ENCODE results near the gene TBC1D8. TPM values are rescaled to one million over a fixed set of nuclear protein-coding genes. Genes with fewer than 3 reads are reported as not detected.

Gene TBC1D8
- total and polyA plus RNA-seq, 2 experiments from 2014 or later, result 18.0 to 36.9 TPM

GRCh38 chr2:100984892-100985307 is 166.3 kb downstream of the TBC1D8 start:
- peaks cover 6% of the 10 kb centered on the region; the same call in 1 of the 2 replicates for H3K4me1 ChIP-seq (ENCODE audit: insufficient read depth)
- H3K36me3 ChIP-seq (ENCODE audit: insufficient read depth), result no peaks in the 10 kb centered on the region
- Mint-ChIP-seq H3K4me1 (peaks cover 25% of the 10 kb centered on the region), H3K36me3 (ENCODE audit: low read depth) (peaks cover 3% of the 10 kb centered on the region; the same call in 1 of the 3 replicates), H3K27me3 (ENCODE audit: insufficient read depth, low read depth, poor library complexity) (no peaks in the 10 kb centered on the region), H3K4me3 (no peak overlapping the region), H3K27ac (no peak overlapping the region), H3K9me3 (no peaks in the 10 kb centered on the region)
- DNase-seq (ENCODE audit: low spot score) (peak; percentile 91), ATAC-seq (peak; percentile 81)
- H2AFZ ChIP-seq, result no peak overlapping the region
- no peaks in the 10 kb centered on the region for H3K9me2 ChIP-seq (ENCODE audit: insufficient read depth)
- H3K4me2 ChIP-seq, result no peak overlapping the region
- H3F3A ChIP-seq (replicated peaks; ENCODE audit: low read depth), result no peaks in the 10 kb centered on the region
- no peak overlapping the region for H3K4me3 ChIP-seq
- H4K20me1 ChIP-seq (replicated peaks; ENCODE audit: insufficient read depth), result no peaks in the 10 kb centered on the region
- TF ChIP-seq ZNF331 (CRISPR knock-in tag; IDR thresholded peaks at IDR 0.05; ENCODE audit: low read depth), result no peak
- TF ChIP-seq CTCF (conservative IDR thresholded peaks at IDR 0.05; ENCODE audit: low read depth in 2 of 2), result peak; percentile 88 to 95
- no peak overlapping the region for H3K27ac ChIP-seq (ENCODE audit: low read depth)
- H3K79me2 ChIP-seq (replicated peaks; ENCODE audit: insufficient read depth), result no peaks in the 10 kb centered on the region
- no peaks in the 10 kb centered on the region for H3K27me3 ChIP-seq (ENCODE audit: insufficient read depth)

GRCh38 chr2:100983684-100984310 is 167.4 kb downstream of the TBC1D8 start:
- TF ChIP-seq CTCF (conservative IDR thresholded peaks at IDR 0.05; ENCODE audit: low read depth in 2 of 2), result no peak
- no peak for TF ChIP-seq JUNB (IDR thresholded peaks at IDR 0.05; ENCODE audit: unreplicated experiment)
- no peak for TF ChIP-seq ETS1 (IDR thresholded peaks at IDR 0.05)
- TF ChIP-seq ZNF114 (CRISPR knock-in tag; IDR thresholded peaks at IDR 0.05), result no peak
- TF ChIP-seq POLR2AphosphoS5 (IDR thresholded peaks at IDR 0.05; ENCODE audit: low read depth), result no peak
- TF ChIP-seq EZH2phosphoT487 (IDR thresholded peaks at IDR 0.05; ENCODE audit: unreplicated experiment), result no peak
- TF ChIP-seq EZH2 (IDR thresholded peaks at IDR 0.05; ENCODE audit: low read depth, unreplicated experiment), result no peak
- ATAC-seq (peak; percentile 15; the same call in 2 of the 3 replicates), DNase-seq (ENCODE audit: low spot score) (no peak)
- Histone ChIP-seq H3K4me2 (no peak overlapping the region), H2AFZ (no peak overlapping the region), H3K9me2 (ENCODE audit: insufficient read depth) (no peaks in the 10 kb centered on the region), H3K4me3 (no peak overlapping the region), H3K27me3 (ENCODE audit: insufficient read depth) (no peaks in the 10 kb centered on the region), H4K20me1 (replicated peaks; ENCODE audit: insufficient read depth) (no peaks in the 10 kb centered on the region), H3K36me3 (ENCODE audit: insufficient read depth) (no peaks in the 10 kb centered on the region; the same call in 1 of the 2 replicates), H3K27ac (ENCODE audit: low read depth) (no peak overlapping the region), H3K4me1 (ENCODE audit: insufficient read depth) (peaks cover 6% of the 10 kb centered on the region; the same call in 1 of the 2 replicates), H3K79me2 (replicated peaks; ENCODE audit: insufficient read depth) (no peaks in the 10 kb centered on the region), H3F3A (replicated peaks; ENCODE audit: low read depth) (no peaks in the 10 kb centered on the region)
- no peaks in the 10 kb centered on the region for H3K9me3 Mint-ChIP-seq
- H3K4me1 Mint-ChIP-seq, result peaks cover 22% of the 10 kb centered on the region
- no peak overlapping the region for H3K27ac Mint-ChIP-seq
- H3K27me3 Mint-ChIP-seq (ENCODE audit: insufficient read depth, low read depth, poor library complexity), result no peaks in the 10 kb centered on the region
- H3K36me3 Mint-ChIP-seq (ENCODE audit: low read depth), result no peaks in the 10 kb centered on the region
- H3K4me3 Mint-ChIP-seq, result no peak overlapping the region

Data from GM23338 (cell line).